ENCODE measurements around the gene SPINK5.
"Not testable (repeated sequence)": the region's sequence is repeated elsewhere in the genome, so short reads cannot be mapped to it uniquely, and the experiment has no call there.

Gene SPINK5, protein sequence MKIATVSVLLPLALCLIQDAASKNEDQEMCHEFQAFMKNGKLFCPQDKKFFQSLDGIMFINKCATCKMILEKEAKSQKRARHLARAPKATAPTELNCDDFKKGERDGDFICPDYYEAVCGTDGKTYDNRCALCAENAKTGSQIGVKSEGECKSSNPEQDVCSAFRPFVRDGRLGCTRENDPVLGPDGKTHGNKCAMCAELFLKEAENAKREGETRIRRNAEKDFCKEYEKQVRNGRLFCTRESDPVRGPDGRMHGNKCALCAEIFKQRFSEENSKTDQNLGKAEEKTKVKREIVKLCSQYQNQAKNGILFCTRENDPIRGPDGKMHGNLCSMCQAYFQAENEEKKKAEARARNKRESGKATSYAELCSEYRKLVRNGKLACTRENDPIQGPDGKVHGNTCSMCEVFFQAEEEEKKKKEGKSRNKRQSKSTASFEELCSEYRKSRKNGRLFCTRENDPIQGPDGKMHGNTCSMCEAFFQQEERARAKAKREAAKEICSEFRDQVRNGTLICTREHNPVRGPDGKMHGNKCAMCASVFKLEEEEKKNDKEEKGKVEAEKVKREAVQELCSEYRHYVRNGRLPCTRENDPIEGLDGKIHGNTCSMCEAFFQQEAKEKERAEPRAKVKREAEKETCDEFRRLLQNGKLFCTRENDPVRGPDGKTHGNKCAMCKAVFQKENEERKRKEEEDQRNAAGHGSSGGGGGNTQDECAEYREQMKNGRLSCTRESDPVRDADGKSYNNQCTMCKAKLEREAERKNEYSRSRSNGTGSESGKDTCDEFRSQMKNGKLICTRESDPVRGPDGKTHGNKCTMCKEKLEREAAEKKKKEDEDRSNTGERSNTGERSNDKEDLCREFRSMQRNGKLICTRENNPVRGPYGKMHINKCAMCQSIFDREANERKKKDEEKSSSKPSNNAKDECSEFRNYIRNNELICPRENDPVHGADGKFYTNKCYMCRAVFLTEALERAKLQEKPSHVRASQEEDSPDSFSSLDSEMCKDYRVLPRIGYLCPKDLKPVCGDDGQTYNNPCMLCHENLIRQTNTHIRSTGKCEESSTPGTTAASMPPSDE

DNA sequence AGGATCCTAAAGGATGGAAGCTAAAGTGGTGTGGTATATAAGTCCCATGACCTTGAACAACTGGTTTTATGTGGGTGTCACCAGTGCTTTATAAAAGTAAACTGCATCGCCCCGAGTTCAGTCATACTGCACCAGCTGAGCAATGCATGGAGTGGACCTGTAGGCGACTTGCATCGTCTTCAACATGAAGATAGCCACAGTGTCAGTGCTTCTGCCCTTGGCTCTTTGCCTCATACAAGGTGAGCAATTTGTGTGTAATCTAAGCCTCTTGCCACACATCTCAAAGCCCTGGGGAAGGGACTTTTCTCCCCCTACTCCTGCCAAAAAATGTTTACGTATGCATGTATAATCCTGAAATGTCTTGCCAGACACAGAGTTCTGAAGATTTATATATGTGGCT, at the start of gene SPINK5:
SPINK5 (plus strand) TSS at position 120 of the 400 bp plus-strand sequence; CDS start at position 185, 65 bp downstream.
- DNase-seq, result no peak

DNA sequence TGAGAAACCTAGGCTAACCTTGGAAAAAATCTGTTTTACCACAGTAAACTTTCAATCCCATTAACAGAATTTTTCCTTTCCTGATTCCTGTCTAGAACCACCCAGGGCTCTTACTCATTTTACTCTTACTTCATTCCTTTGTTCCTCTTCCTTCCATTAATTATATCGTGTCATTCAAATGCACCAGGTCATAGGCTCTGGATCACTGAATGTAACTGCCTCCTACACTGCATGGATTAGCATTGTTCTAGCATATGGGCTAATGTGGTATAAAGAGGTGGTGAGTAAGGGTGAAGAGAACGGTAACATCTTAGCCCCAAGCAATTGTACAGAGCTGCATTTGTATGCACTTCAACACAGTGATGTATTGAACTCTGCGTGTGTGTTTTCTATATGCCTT, 49.5 kb upstream of the SPINK5 start:
- no peak for DNase-seq

DNA sequence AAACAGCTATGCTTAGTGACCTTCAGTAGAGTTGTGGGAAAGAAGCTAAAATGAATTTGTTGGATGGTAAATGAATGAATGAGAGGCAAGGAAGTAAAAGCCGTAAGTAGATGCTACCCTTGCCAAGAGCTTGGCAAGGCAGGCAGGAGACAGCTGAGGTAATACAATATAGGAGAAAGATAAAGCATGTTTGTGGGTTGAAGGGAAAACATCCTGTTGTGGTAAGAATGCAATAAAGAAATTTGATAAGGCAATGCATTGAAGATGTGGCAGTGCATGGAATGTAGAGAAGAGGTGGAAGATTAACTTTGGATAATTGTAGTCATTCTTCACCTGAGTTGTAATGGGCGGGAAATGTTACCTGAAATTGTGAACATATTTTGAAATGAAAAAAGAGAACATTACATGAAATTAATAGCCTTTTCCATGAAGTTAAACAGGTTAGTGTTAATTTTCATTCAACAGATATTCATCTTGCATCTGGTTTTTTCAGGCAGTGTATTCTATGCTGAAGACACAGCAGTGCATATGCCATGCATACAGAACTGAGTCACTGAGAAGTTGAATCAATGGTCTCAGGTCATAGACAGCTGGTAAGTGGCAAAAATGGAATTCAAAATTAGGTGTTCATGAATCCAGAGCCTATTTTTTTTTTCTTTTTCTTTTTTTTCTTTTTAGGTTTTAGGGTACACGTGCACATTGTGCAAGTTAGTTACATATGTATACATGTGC, 43.4 kb upstream of the SPINK5 start:
- no peak for DNase-seq

DNA sequence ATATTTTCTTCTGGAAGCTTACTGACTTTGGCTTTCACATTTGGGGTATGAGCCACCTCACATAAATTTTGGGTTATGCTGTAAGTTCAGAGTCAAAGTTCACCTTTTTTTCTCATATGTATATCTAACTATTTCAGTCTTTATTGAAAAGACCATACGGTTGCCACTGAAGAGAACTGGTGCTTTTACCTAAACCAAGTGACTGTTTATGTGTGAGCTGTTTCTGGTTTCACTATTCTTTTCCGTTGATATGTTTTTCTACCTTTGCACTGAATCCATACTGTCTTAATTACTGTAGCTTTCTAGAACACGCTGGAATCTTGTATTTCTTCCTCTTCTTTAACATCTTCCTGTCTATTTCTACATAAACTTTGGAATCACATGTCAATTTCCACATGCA, 36.3 kb upstream of the SPINK5 start:
- DNase-seq, result no peak

DNA sequence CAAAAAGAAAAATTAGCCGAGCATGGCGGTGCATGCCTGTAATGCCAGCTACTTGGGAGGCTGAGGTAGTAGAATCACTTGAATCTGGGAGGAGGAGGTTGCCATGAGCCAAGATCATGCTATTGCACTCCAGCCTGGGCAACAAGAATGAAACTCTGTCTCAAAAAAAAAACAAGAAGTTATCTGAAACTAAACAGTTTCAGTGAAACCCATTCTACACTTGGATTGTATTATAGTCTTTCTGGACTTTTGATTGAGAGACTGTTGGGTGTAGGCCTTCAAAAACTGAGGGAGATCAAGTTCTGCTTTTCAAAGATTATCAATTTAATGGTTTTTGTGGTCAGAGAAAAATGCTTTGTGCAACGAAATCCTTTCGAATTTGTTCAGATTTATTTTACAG, 34.6 kb upstream of the SPINK5 start:
- DNase-seq, result no peak

DNA sequence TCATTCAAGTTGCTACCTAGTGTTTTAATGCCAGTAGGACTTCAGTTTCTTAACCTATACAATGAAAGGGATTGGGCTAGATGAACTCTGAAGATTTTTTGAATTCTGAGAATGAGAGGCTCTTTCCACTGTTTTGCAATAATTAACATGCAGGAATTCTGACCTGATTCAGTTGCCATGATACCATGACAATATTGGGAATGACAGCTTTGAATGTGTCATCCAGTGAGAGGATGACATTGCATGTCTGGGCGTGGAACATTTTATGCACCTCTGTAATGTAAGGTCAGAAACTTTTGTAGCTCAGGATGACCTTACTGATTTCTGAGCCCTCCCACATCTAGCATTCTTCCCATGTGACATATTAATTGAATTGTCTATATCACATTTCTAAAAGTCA, 30.6 kb upstream of the SPINK5 start:
- DNase-seq, result no peak

DNA sequence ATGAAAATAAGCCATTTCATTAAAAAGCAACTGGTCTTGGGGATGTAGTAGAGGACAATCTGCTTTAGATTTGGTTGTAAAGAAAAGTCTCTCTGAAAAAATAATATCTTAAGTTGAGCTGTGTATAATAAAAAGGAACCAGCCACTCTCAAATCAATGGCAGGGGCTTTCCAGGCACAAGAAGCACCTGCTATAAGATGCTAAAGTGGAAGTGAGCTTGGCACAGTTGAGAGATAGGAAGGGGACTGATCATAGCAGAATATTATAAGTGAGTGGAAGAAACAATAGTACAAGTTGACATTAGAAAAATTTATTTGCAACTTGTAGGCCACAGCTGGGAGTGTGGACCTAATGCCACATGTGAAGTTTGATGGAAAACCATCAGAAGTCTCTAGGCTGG, 28.1 kb upstream of the SPINK5 start:
- DNase-seq, result no peak

DNA sequence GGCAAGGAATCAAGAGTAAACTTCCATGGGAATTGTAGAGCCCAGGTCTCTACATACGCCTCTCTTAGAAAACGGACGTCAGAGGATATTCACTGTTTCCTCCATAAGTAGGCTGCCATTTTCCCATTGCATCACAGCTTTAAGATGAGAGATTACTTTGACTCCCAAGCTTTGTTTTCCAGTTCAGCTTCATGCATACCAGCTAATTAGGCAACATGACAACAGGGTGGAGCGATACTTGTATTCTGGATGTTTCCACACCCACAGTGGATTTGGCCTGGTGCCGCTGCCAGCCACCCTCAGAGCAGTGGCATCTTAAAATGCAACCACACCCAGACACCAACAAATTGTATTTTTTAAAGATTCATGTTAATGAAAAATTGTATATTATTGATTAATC, 20.9 kb upstream of the SPINK5 start:
- no peak for DNase-seq

DNA sequence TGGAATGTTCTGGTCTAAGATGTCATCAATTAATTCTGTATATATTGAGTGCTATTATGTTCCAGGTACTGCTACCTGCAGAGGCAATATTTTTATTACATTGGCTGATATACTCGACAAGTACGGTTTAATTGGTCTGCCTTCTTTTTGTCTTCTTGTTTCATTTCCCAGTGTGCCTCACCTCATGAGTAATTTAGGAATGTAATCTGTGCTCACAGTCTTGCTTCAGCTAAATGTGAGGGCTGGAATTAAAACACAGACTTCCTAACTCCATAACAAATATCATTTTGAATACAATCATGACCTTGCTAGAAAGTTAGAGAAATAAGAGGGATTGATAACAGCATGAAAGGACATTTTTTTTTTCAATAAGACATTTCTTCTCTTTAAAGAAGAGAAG, 20.1 kb upstream of the SPINK5 start:
- DNase-seq, result no peak

DNA sequence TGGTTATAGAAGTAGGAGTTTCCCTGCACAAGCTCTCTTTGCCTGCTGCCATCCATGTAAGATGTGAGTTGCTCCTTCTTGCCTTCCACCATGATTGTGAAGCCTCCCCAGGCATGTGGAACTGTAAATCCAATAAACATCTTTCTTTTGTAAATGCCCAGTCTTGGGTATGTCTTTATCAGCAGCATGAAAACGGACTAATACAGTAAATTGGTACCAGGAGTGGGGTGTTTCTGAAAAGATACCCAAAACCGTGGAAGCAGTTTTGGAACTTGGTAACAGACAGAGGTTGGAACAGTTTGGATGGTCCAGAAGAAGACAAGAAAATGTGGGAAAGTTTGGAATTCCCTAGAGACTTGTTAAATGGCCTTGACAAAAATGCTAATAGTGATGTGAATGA, 8.6 kb upstream of the SPINK5 start:
- DNase-seq, result not testable (repeated sequence)

DNA sequence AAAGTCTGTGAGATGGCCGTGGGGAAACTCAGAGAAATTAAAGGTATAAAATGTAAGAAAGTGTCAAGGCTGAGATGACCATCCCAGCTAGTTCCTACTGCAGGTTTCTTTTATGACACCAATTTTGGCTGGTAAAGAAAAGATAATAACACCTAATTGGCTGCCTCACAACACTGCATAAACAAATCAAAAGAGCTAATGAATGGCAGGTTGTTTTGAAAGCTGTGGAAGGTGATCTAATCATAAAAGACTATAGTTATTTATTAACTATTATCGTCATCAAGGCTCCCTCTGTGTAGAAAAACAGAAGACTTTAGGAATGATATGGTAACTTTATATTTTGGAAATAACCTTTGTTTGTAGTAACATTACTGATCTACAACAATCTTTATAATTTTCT, 3.5 kb upstream of the SPINK5 start:
- no peak for DNase-seq

DNA sequence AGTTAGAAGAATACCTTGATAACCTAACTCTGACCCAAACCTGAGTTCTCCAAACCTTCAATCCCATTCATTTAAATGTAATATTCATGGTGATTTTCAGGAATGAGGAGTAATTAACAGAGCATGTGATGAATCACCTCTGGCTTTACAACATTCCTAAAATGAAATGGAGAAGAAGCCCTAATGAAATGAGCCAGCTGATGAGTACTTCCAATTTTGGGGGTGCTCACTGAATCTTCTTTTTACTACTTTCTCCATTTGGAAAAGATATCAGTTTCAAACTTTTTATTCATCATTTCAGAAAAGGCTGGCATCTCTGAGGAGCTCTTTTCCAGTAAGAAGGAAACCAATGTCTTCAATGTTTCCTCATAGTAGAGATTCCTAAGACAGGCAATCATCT, 2.9 kb upstream of the SPINK5 start:
- DNase-seq, result no peak

DNA sequence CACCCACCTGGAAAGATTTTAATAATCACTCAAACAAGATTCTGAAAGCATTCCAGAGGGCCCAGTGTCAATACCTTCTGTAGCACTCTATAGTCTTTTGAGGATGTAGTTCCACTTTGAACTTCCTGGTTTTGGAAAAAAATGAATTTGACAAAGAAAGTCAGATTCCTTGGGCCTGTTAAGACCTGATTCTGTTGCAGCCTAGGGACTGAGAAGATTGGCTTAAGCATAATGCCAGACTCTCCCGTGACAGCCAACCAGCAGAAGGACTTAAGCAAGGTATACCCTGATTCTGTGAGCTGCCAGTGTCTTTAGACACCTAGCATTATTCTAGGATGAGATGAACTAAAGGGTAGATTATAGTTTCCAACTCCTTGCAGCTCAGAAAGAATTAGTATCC, 6.8 kb downstream of the SPINK5 start:
- DNase-seq, result no peak

DNA sequence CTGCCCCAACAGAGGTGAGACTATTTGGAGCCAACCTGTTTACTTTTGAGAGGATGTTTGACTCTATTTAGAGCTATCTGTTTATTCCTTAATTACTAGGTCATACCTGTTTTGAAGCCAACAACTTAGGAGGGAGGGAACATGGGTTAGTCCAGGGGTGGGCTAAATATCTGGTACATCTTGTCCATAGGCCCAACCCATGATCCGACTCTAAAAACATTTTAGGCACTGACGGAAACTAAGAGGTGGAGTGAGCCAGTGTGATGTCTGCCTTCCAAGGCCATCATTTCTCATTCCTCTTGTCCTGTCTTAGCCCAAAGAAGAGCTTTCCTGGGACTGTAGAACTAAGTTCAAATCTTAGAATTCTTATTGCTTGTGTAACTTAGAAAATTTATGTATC, 8.4 kb downstream of the SPINK5 start:
- DNase-seq, result no peak

DNA sequence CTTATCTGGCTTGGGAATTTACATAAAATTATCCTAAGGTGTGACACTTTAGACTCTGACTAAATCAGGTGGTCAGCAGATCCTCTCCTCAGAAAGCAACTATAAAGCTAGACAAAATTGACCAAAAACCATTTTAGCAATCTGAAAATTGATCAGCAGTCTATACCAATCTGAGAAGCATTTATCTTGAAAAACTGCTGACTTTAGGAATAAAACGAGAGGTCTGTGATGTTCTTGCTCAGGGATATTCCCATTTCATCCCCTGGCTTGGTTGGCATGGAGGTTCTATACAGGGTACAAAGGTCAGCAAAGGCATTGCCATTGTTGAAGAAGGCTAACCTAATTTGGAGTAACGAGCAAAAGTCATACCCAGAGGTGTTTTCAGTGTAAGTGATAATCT, 11.7 kb downstream of the SPINK5 start:
- no peak for DNase-seq

DNA sequence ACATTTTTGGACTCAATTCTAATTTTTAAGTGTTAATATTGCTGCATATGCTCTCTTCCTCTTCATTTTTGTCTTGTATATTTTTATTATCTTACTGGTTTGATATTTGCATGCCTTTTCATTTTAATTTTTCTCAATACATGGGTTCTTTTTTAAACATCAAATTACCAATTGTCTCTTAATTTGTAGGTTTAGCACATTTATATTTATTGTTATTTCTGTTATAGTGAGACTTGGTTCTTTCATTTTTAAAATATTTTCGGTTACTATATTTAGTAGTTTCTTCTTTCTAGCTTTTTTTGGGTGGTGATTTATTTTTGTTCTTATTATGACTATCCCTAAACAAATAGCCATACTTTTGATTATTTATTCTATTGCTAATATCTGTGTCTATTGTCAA, 19.4 kb downstream of the SPINK5 start:
- DNase-seq, result no peak

DNA sequence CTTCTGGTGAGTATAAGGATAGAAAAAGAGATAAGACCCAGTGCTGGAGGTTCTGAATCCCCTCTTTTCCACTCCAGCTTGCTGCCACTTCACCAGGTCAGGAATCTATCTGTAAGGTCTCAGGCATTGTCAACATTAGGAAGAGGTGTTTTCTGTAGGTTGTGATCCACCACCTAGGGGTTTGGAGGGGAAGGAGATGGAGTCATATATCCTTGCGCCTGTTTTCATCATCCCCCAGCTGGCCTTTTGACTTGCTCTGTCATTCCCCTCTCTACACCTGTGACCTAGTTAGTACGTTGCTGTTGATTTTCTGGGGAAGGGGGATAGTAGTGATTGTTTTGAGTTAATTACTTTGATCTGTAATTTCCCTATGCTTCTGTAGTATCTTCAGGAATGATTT, 20.5 kb downstream of the SPINK5 start:
- DNase-seq, result no peak

DNA sequence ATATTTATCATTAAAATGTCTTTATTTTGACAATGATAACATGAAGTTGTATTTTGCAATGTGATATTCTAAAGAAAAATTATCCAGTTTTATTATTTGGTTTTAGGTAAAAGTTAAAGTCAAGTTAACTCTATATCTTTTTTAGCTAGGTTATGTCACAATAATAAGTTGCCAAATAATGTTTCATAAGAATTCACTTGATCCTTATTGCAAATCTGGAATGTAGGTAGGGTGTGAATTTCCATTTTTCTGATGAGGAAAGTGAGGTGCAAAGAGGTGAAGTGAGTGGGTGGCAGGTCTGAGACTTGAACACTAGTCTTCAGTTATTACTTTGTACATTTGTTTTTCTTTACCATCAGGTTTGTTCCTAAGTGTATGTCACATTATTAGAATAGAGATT, 21.5 kb downstream of the SPINK5 start:
- no peak for DNase-seq

DNA sequence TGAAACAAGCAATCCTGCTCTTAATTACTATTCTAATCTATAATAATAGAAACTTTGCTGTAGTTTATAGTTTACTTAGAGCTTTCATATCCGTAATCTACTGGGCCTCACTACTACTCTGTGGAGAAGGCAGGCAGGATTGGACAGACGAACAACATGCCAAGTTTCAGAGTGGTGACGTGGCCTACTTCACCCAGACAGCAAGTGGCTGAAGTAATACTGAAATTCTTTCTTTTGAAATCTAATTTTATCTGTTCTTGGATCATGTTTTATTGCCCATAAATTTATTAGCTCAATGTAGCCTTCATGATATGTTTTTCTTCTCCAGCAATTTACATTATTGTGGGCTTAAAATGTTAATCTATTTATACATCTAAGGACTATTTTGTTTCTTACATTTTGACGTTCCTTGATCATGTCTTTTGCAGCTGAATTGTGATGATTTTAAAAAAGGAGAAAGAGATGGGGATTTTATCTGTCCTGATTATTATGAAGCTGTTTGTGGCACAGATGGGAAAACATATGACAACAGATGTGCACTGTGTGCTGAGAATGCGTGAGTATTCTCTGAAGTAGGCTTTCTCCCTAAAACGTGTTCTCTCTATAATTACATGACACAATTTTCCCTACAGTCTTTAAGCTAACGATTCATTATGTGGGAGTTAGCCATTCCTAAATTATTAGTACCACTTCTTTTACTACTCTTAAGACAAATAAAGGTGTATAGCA, 22.4 kb downstream of the SPINK5 start:
- no peak for DNase-seq

DNA sequence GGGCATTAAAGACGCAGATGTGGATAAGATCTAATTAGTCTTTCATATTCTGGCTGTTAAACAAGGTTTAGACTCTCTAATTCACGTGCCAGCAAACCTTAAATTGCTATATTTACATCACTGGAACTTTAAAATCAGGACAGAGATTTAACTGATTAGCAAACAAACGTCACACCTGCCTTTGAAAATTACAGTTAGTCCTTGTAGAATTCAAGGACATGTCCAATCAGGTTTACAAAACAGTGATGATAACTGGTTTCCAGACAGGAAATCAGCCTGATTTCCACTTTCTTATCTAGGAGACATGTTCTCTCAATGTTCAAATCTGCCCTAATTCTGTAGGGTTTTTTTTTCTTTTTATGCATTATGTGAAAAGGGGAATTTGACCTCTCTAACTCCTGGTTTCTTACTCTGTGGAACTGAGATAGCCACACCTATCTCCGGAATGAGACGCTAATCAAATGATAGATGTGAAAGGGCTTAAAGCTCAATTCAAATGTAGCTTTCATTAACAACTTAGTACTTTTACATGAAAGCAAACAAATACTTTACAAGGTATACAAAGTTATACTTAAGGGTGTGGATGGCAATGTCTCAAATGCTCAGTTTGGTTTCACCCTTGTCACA, 26.5 kb downstream of the SPINK5 start:
- no peak for DNase-seq

DNA sequence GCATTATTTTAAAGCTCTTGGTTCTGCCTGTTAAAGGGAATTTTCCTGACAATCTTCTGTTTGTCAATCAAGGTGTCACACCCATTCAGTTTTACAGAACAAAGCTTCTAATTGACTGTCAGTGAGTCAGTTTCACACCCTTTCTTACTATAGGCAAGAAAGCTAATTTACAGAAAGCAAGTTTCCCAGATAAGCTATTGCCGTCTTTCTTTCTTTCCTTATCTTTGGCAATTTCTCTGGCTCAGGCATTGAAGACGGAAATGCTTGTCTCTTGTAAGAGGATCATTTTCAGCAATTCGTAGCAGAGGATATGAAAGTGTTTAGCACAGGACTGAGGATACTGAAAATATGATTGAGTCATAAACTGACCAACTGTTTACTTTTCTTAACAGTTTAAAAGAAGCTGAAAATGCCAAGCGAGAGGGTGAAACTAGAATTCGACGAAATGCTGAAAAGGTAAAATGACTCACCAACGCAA, 27.0 kb downstream of the SPINK5 start:
- no peak for DNase-seq

Data from NCI-H2081 treated with DMSO at 0.1 percent for 48 hours (cell line).